Trophoblast cell (in vitro differentiated cells and primary cell): ENCODE measurements around the gene FGF10.

Experiments
- DNase-seq, 2 donors: peaks; one replicate each; pipeline ENCODE4 v3.0.0-alpha.2; 2016
- H2AFZ ChIP-seq: 2 replicates; pipeline ENCODE4 v1.6.1; 2013; ENCODE audit warnings: low read length, moderate library complexity, mild to moderate bottlenecking; ENCODE audit not compliant: insufficient read depth, poor library complexity
- H2AK5ac ChIP-seq: 2 replicates; pipeline ENCODE4 v1.6.1; 2013; ENCODE audit warnings: mild to moderate bottlenecking, low read length
- H2BK120ac ChIP-seq: 2 replicates; pipeline ENCODE4 v1.6.1; 2013; ENCODE audit warnings: low read length, mild to moderate bottlenecking, moderate library complexity; ENCODE audit not compliant: insufficient read depth, poor library complexity
- H2BK12ac ChIP-seq: 2 replicates; pipeline ENCODE4 v1.6.1; 2013; ENCODE audit warnings: mild to moderate bottlenecking, low read length, moderate library complexity
- H2BK5ac ChIP-seq: 2 replicates; pipeline ENCODE4 v1.6.1; 2013; ENCODE audit warnings: low read length, low read depth, moderate library complexity, mild to moderate bottlenecking; ENCODE audit not compliant: poor library complexity
- H3K14ac ChIP-seq: 2 replicates; pipeline ENCODE4 v1.6.1; 2013; ENCODE audit warnings: mild to moderate bottlenecking, low read length
- H3K18ac ChIP-seq: 2 replicates; pipeline ENCODE4 v1.6.1; 2013; ENCODE audit warnings: mild to moderate bottlenecking, low read length
- H3K23ac ChIP-seq: 2 replicates; pipeline ENCODE4 v1.6.1; 2013; ENCODE audit warnings: low read length
- H3K27ac ChIP-seq: 2 replicates; pipeline ENCODE4 v1.5.1; 2013; ENCODE audit warnings: low read depth, mild to moderate bottlenecking, inconsistent platforms, low read length, moderate library complexity
- H3K27me3 ChIP-seq: 2 replicates; pipeline ENCODE4 v1.6.1; 2013; ENCODE audit warnings: inconsistent platforms, mild to moderate bottlenecking, low read length, moderate library complexity; ENCODE audit not compliant: insufficient read depth
- H3K36me3 ChIP-seq, 2 experiments: 1 replicate in 1 of 2; 2 replicates in 1 of 2; pipeline ENCODE4 v1.6.1; 2013; ENCODE audit warnings: low read length in 2 of 2, mild to moderate bottlenecking in 2 of 2, moderate library complexity in 1 of 2; ENCODE audit not compliant: insufficient read depth in 2 of 2, control insufficient read depth in 1 of 2
- H3K4ac ChIP-seq: 2 replicates; pipeline ENCODE4 v1.6.1; 2013; ENCODE audit warnings: low read depth, mild to moderate bottlenecking, low read length, moderate library complexity
- H3K4me1 ChIP-seq, 2 experiments: 1 replicate in 1 of 2; 2 replicates in 1 of 2; pipeline ENCODE4 v1.6.1; 2013; ENCODE audit warnings: low read length in 2 of 2, mild to moderate bottlenecking in 2 of 2, moderate library complexity in 1 of 2; ENCODE audit not compliant: insufficient read depth in 2 of 2, control insufficient read depth in 1 of 2
- H3K4me2 ChIP-seq: 2 replicates; pipeline ENCODE4 v1.6.1; 2013; ENCODE audit warnings: inconsistent platforms, mild to moderate bottlenecking, low read length, moderate library complexity
- H3K4me3 ChIP-seq: 2 replicates; pipeline ENCODE4 v1.5.1; 2013; ENCODE audit warnings: mild to moderate bottlenecking, low read depth, low read length, inconsistent platforms
- H3K79me1 ChIP-seq: one replicate; pipeline ENCODE4 v1.6.1; 2013; ENCODE audit warnings: low read length
- H3K79me2 ChIP-seq: 2 replicates; pipeline ENCODE4 v1.6.1; 2013; ENCODE audit warnings: low read length, mild to moderate bottlenecking; ENCODE audit not compliant: control insufficient read depth, insufficient read depth, poor library complexity
- H3K9ac ChIP-seq: 2 replicates; pipeline ENCODE4 v1.6.1; 2013; ENCODE audit warnings: mild to moderate bottlenecking, low read length
- H3K9me3 ChIP-seq: 2 replicates; pipeline ENCODE4 v1.6.1; 2013; ENCODE audit warnings: low read depth, mild to moderate bottlenecking, control low read depth, inconsistent platforms, low read length; ENCODE audit not compliant: insufficient read depth
- H4K12ac ChIP-seq: 2 replicates; pipeline ENCODE4 v1.6.1; 2013; ENCODE audit warnings: low read depth, mild to moderate bottlenecking, low read length, moderate library complexity
- H4K8ac ChIP-seq: 2 replicates; pipeline ENCODE4 v1.6.1; 2013; ENCODE audit warnings: low read depth, mild to moderate bottlenecking, low read length, moderate library complexity
- H4K91ac ChIP-seq: one replicate; pipeline ENCODE4 v1.6.1; 2013; ENCODE audit warnings: low read depth, mild to moderate bottlenecking, low read length, moderate library complexity
- WGBS: extraction: QIAGEN DNeasy Blood & Tissue Kit; methylation state at CpG from one replicate; pipeline ENCODE4 v1.1.7; 2013; ENCODE audit warnings: missing lambda C conversion rate; ENCODE audit not compliant: insufficient read length, insufficient coverage; ENCODE audit errors: extremely low coverage; 5-methylcytosine and 5-hydroxymethylcytosine counted together

Gene FGF10

DNA sequence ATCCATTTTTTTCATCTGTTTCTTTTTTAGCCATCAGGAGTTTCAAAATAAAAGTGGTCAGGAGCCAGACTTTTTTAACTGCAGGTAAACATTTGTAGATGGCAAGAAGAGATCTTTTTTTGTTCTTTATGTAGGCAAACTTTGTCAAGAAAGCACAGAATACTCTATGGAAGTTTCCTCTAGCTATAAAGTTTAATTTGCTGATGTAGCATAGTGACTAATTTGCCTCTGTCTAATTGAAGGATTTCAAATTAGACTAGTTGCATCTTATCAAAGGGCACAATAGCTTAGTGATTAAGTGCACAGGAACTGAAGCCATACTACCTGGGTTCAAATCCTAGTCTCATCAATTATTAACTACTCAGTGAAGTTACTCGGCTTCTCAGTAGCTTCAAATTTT lies 22.0 kb downstream of the FGF10 start:
- Histone ChIP-seq H2AFZ (no peak overlapping the region), H3K9me3 (no peaks in the 10 kb centered on the region), H3K27me3 (no peaks in the 10 kb centered on the region), H3K4me2 (no peak overlapping the region), H3K23ac (no peak overlapping the region), H3K79me2 (no peaks in the 10 kb centered on the region), H3K36me3 (no peaks in the 10 kb centered on the region), H2AK5ac (no peak overlapping the region), H3K27ac (no peak overlapping the region), H4K91ac (no peak overlapping the region), H2BK5ac (no peak overlapping the region), H4K12ac (no peak overlapping the region), H3K18ac (no peak overlapping the region), H3K14ac (no peak overlapping the region), H3K9ac (no peak overlapping the region), H3K4me3 (no peak overlapping the region), H2BK12ac (no peak overlapping the region), H3K4ac (no peak overlapping the region), H2BK120ac (no peak overlapping the region), H3K4me1 (no peaks in the 10 kb centered on the region), H3K79me1 (no peaks in the 10 kb centered on the region), H4K8ac (no peak overlapping the region)
- no CpG with 5 or more reads among the region's 1 CpG for WGBS
- no peak for DNase-seq

DNA sequence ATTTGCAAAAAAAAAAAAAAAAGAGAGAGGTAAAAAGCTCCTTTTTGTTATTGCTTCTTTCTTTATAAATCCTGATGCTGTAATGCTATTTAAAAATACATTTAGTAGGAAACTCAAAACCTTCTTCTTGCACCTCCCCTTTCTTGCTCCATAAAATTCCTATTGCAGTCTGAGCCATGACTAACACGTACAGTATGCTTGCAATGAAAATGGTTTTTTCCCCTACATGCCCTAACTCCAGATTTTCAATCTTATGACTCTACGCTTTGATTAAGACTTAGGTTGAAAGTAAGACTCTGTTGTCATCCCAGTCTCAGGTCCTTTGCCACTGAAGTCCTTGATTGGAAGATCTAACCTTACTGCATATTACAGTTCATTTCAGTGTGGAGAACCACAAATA lies 23.9 kb downstream of the FGF10 start:
- H3K27ac ChIP-seq = no peak overlapping the region
- no peak overlapping the region for H2BK5ac ChIP-seq
- H2BK12ac ChIP-seq = no peak overlapping the region
- no peak overlapping the region for H3K14ac ChIP-seq
- H3K9ac ChIP-seq = no peak overlapping the region
- no peaks in the 10 kb centered on the region for H3K27me3 ChIP-seq
- H3K36me3 ChIP-seq = no peaks in the 10 kb centered on the region
- H4K12ac ChIP-seq = no peak overlapping the region
- H3K23ac ChIP-seq = no peak overlapping the region
- WGBS = no CpG with 5 or more reads among the region's 2 CpGs
- no peak overlapping the region for H2AFZ ChIP-seq
- no peaks in the 10 kb centered on the region for H3K9me3 ChIP-seq
- no peak overlapping the region for H2AK5ac ChIP-seq
- H4K91ac ChIP-seq = no peak overlapping the region
- H3K4me2 ChIP-seq = no peak overlapping the region
- no peaks in the 10 kb centered on the region for H3K79me1 ChIP-seq
- H3K79me2 ChIP-seq = no peaks in the 10 kb centered on the region
- DNase-seq = peak in 1 of 2 donors; percentile 40
- no peak overlapping the region for H4K8ac ChIP-seq
- no peak overlapping the region for H3K4ac ChIP-seq
- H2BK120ac ChIP-seq = no peak overlapping the region
- no peaks in the 10 kb centered on the region for H3K4me1 ChIP-seq
- no peak overlapping the region for H3K18ac ChIP-seq
- no peak overlapping the region for H3K4me3 ChIP-seq

DNA sequence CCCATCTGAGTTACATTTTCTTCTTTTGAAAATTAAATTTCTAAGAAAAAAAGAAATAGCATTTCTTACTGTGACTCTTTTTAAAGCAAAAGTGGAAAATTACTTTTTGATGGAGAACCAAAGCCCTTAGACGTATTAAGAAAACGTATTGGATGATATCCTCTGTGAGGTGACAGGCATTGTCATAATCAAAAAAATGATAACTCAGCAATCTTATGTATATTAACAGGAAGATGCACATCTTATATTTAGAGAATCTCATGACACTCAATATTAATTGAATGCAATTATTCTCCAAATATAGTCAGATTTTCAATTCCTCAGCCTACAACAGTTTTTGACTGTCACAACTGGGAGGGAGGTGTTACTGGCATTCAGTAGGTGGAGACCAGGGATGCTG lies 25.1 kb downstream of the FGF10 start:
- Histone ChIP-seq H4K12ac (no peak overlapping the region), H2AFZ (no peak overlapping the region), H3K4me1 (no peaks in the 10 kb centered on the region), H3K18ac (no peak overlapping the region), H2BK12ac (no peak overlapping the region), H3K36me3 (no peaks in the 10 kb centered on the region), H2AK5ac (no peak overlapping the region), H3K27me3 (no peaks in the 10 kb centered on the region), H3K79me1 (no peaks in the 10 kb centered on the region), H3K4me2 (no peak overlapping the region), H3K9ac (no peak overlapping the region), H4K91ac (no peak overlapping the region), H4K8ac (no peak overlapping the region), H3K14ac (no peak overlapping the region), H3K79me2 (no peaks in the 10 kb centered on the region), H2BK120ac (no peak overlapping the region), H3K23ac (no peak overlapping the region), H3K27ac (no peak overlapping the region), H3K4ac (no peak overlapping the region), H3K4me3 (no peak overlapping the region), H3K9me3 (no peaks in the 10 kb centered on the region), H2BK5ac (no peak overlapping the region)
- no peak for DNase-seq
- WGBS = no CpG with 5 or more reads among the region's 2 CpGs

DNA sequence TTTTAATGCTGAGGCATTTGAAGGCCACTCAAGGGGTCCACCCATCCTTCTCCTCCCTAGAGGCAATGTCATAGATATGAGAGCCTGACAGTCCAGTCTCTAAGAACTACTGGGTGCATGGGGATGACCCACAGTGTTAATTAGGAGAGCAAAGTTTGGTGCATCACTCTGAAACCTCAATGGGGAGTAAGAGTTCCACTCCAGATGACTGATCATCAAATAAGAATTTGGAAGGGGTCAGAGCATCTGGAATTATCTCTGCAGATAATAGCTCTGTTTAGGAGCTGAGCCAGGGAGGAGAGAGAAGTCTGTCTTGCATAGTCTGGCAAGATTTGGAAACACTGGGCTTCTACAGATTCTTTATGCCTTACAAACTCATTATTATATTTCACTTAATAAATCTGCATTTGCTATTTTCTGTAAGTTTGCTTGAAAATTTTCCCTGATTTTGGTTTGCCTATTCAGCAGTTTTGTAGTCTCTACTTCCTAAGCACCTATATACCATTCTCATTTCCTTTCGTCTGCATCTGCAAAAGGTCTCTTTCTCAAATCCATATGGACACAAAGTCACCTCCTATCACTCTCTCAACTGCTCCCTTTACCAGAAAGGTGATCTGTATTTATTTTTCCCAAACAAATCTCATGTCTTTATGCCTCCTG lies 27.7 kb downstream of the FGF10 start:
- Histone ChIP-seq H2BK5ac (no peak overlapping the region), H2BK120ac (no peak overlapping the region), H3K4me3 (no peak overlapping the region), H4K8ac (no peak overlapping the region), H3K79me1 (no peaks in the 10 kb centered on the region), H3K9ac (peak overlapping the region; percentile 56), H4K91ac (no peak overlapping the region), H3K4me2 (no peak overlapping the region), H3K27ac (no peak overlapping the region), H2AK5ac (no peak overlapping the region), H3K36me3 (no peaks in the 10 kb centered on the region), H3K4ac (no peak overlapping the region), H3K27me3 (no peaks in the 10 kb centered on the region), H3K18ac (no peak overlapping the region), H4K12ac (no peak overlapping the region), H3K23ac (no peak overlapping the region), H3K9me3 (no peaks in the 10 kb centered on the region), H3K4me1 (no peaks in the 10 kb centered on the region), H2BK12ac (no peak overlapping the region), H3K79me2 (no peaks in the 10 kb centered on the region), H2AFZ (no peak overlapping the region), H3K14ac (no peak overlapping the region)
- WGBS = no CpG with 5 or more reads among the region's 1 CpG
- DNase-seq = no peak
